ENCODE data around the gene CCR6.

CCR6 gene

GRCh38 chr6:167120583-167120903 is 2.4 kb upstream of the CCR6 start:
- Histone ChIP-seq H4K20me1 (ENCODE audit: insufficient read depth, low read length) (no peaks in the 10 kb centered on the region), H3K79me2 (ENCODE audit: low read length) (no peaks in the 10 kb centered on the region), H3K9ac (ENCODE audit: low read length) (no peak overlapping the region), H3K4me1 (ENCODE audit: low read length) (peaks cover 66% of the 10 kb centered on the region), H3K27me3 (ENCODE audit: low read depth, low read length) (peaks cover 61% of the 10 kb centered on the region), H3K36me3 (replicated peaks; ENCODE audit: low read depth, low read length) (peaks cover 2% of the 10 kb centered on the region), H3K9me3 (ENCODE audit: insufficient read depth, low read length) (peaks cover 3% of the 10 kb centered on the region; the same call in 1 of the 2 replicates), H3K4me2 (ENCODE audit: low read length) (peak overlapping the region; percentile 34; the same call in 1 of the 2 replicates), H2AFZ (ENCODE audit: low read depth, low read length) (no peak overlapping the region), H3K4me3 (ENCODE audit: low read length) (no peak overlapping the region), H3K27ac (ENCODE audit: low read length) (no peak overlapping the region)
- TF ChIP-seq CTCF (IDR thresholded peaks at IDR 0.05; ENCODE audit: low read depth, low read length) (no peak), EZH2phosphoT487 (IDR thresholded peaks at IDR 0.05; ENCODE audit: low read depth) (no peak)

GRCh38 chr6:167121335-167121841 is 1.5 kb upstream of the CCR6 start:
- Histone ChIP-seq H3K79me2 (ENCODE audit: low read length) (no peaks in the 10 kb centered on the region), H3K4me1 (ENCODE audit: low read length) (peaks cover 69% of the 10 kb centered on the region), H3K27me3 (ENCODE audit: low read depth, low read length) (peaks cover 54% of the 10 kb centered on the region), H3K36me3 (replicated peaks; ENCODE audit: low read depth, low read length) (peaks cover 2% of the 10 kb centered on the region), H3K4me2 (ENCODE audit: low read length) (peak overlapping the region; percentile 57), H3K27ac (ENCODE audit: low read length) (no peak overlapping the region), H2AFZ (ENCODE audit: low read depth, low read length) (no peak overlapping the region), H3K9ac (ENCODE audit: low read length) (no peak overlapping the region), H4K20me1 (ENCODE audit: insufficient read depth, low read length) (no peaks in the 10 kb centered on the region), H3K9me3 (ENCODE audit: insufficient read depth, low read length) (peaks cover 3% of the 10 kb centered on the region; the same call in 1 of the 2 replicates), H3K4me3 (ENCODE audit: low read length) (no peak overlapping the region)
- TF ChIP-seq CTCF (IDR thresholded peaks at IDR 0.05; ENCODE audit: low read depth, low read length) (no peak), EZH2phosphoT487 (IDR thresholded peaks at IDR 0.05; ENCODE audit: low read depth) (no peak)

GRCh38 chr6:167122041-167122826 is 662 bp upstream of the CCR6 start:
- Histone ChIP-seq H3K9me3 (ENCODE audit: insufficient read depth, low read length) (peaks cover 3% of the 10 kb centered on the region; the same call in 1 of the 2 replicates), H3K79me2 (ENCODE audit: low read length) (no peaks in the 10 kb centered on the region), H3K36me3 (replicated peaks; ENCODE audit: low read depth, low read length) (peaks cover 2% of the 10 kb centered on the region), H3K4me1 (ENCODE audit: low read length) (peaks cover 69% of the 10 kb centered on the region), H3K4me2 (ENCODE audit: low read length) (peak overlapping the region; percentile 57), H3K27ac (ENCODE audit: low read length) (no peak overlapping the region), H2AFZ (ENCODE audit: low read depth, low read length) (no peak overlapping the region), H4K20me1 (ENCODE audit: insufficient read depth, low read length) (no peaks in the 10 kb centered on the region), H3K27me3 (ENCODE audit: low read depth, low read length) (peaks cover 50% of the 10 kb centered on the region), H3K9ac (ENCODE audit: low read length) (no peak overlapping the region), H3K4me3 (ENCODE audit: low read length) (peak overlapping the region; percentile 33)
- TF ChIP-seq EZH2phosphoT487 (IDR thresholded peaks at IDR 0.05; ENCODE audit: low read depth) (no peak), CTCF (IDR thresholded peaks at IDR 0.05; ENCODE audit: low read depth, low read length) (no peak)

- Histone ChIP-seq H3K4me2 (ENCODE audit: low read length) (no peak overlapping the region), H2AFZ (ENCODE audit: low read depth, low read length) (no peak overlapping the region)
Measured at GRCh38 chr6:167124753-167125152, 1.9 kb downstream of the CCR6 start.

More at GRCh38 chr6:167124753-167125152, 1.9 kb downstream of the CCR6 start:
- Histone ChIP-seq H3K79me2 (ENCODE audit: low read length) (no peaks in the 10 kb centered on the region), H3K9ac (ENCODE audit: low read length) (no peak overlapping the region), H3K36me3 (replicated peaks; ENCODE audit: low read depth, low read length) (no peaks in the 10 kb centered on the region), H4K20me1 (ENCODE audit: insufficient read depth, low read length) (no peaks in the 10 kb centered on the region), H3K27ac (ENCODE audit: low read length) (no peak overlapping the region), H3K27me3 (ENCODE audit: low read depth, low read length) (peaks cover 34% of the 10 kb centered on the region), H3K4me3 (ENCODE audit: low read length) (no peak overlapping the region), H3K9me3 (ENCODE audit: insufficient read depth, low read length) (peaks cover 3% of the 10 kb centered on the region; the same call in 1 of the 2 replicates), H3K4me1 (ENCODE audit: low read length) (peaks cover 60% of the 10 kb centered on the region)
- TF ChIP-seq EZH2phosphoT487 (IDR thresholded peaks at IDR 0.05; ENCODE audit: low read depth) (no peak), CTCF (IDR thresholded peaks at IDR 0.05; ENCODE audit: low read depth, low read length) (no peak)
